B cell (primary cell): Measurements from ENCODE around the gene MCHR2.

Experiments
- CTCF ChIP-seq: fragments of 200-600 bp; IDR thresholded peaks from one replicate; pipeline ENCODE4 v1.8.0; 2022; ENCODE audit warnings: antibody characterized with exemption, mild to moderate bottlenecking
- EZH2 ChIP-seq: IDR thresholded peaks from 2 replicates; pipeline ENCODE4 v1.6.1; 2012; ENCODE audit warnings: borderline replicate concordance, low read depth, mild to moderate bottlenecking, moderate library complexity, low read length; ENCODE audit not compliant: insufficient read depth, poor library complexity, severe bottlenecking

DNA sequence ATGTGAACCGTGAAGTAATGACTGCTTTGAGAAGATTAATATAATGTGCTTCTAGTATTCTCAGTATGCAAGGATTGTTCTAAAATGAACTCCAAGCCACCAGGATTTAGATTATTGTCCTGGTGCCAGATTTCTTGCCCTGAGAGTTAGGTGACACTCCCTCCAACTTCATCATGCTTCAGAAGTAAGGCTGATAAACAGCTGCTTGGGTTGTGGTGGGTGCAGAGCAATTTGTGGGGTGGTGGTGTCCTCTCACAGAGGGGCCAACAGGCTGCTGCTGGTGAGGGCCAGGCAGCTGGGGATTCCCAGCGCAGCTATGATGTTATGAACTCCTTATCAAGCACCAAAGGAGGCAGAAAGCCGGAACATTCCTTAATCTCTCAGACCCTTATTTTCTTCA lies 114.6 kb downstream of the MCHR2 start:
- TF ChIP-seq CTCF (no peak), EZH2 (no peak)
